Neural cell (in vitro differentiated cells): ENCODE results near the gene MYOZ2. TPM values are rescaled to one million over a fixed set of nuclear protein-coding genes. Genes with fewer than 3 reads are reported as not detected.

Experiments
- H2AFZ ChIP-seq: fragments of 200-600, 300-800 bp; sonication (generic), shearing (Covaris generic); 2 replicates; pipeline ENCODE4 v1.6.0; 2014; ENCODE audit warnings: low read depth, mild to moderate bottlenecking, antibody characterized with exemption, low read length, moderate library complexity
- H3F3A ChIP-seq: fragments of 200-600 bp; shearing (Covaris generic); 2 replicates; pipeline ENCODE4 v1.6.1; 2016; ENCODE audit warnings: mild to moderate bottlenecking, moderate library complexity, mixed read lengths, antibody characterized with exemption, low read length; ENCODE audit not compliant: insufficient read depth, poor library complexity, severe bottlenecking
- H3K27ac ChIP-seq: fragments of 200-600, 300-800 bp; sonication (generic), shearing (Covaris generic); 2 replicates; pipeline ENCODE4 v1.5.1; 2014; ENCODE audit warnings: mild to moderate bottlenecking, low read length, moderate library complexity
- H3K27me3 ChIP-seq: fragments of 300-800, 200-600 bp; sonication (generic), shearing (Covaris generic); 2 replicates; pipeline ENCODE4 v1.6.0; 2014; ENCODE audit warnings: mild to moderate bottlenecking, low read depth, low read length, moderate library complexity; ENCODE audit not compliant: insufficient read depth
- H3K36me3 ChIP-seq: fragments of 300-800, 200-600 bp; sonication (generic), shearing (Covaris generic); 2 replicates; pipeline ENCODE4 v1.5.1; 2014; ENCODE audit warnings: mild to moderate bottlenecking, antibody characterized with exemption, low read length, moderate library complexity; ENCODE audit not compliant: insufficient read depth
- H3K4me2 ChIP-seq: fragments of 300-800, 200-600 bp; sonication (generic), shearing (Covaris generic); 2 replicates; pipeline ENCODE4 v1.6.0; 2014; ENCODE audit warnings: mild to moderate bottlenecking, low read length
- H3K4me3 ChIP-seq: fragments of 300-800, 200-600 bp; sonication (generic), shearing (Covaris generic); 2 replicates; pipeline ENCODE4 v1.5.1; 2014; ENCODE audit warnings: mild to moderate bottlenecking, low read length, moderate library complexity
- H3K79me2 ChIP-seq: fragments of 200-600 bp; shearing (Covaris generic); replicated peaks from 2 replicates; pipeline ENCODE4 v1.6.0; 2014; ENCODE audit warnings: mild to moderate bottlenecking, low read length, moderate library complexity; ENCODE audit not compliant: insufficient read depth
- H3K9ac ChIP-seq: fragments of 300-800, 200-600 bp; sonication (generic), shearing (Covaris generic); 2 replicates; pipeline ENCODE4 v1.6.1; 2016; ENCODE audit warnings: mild to moderate bottlenecking, low read length, mixed read lengths
- H3K9me2 ChIP-seq: fragments of 200-600 bp; shearing (Covaris generic); 2 replicates; pipeline ENCODE4 v1.6.1; 2016; ENCODE audit warnings: mild to moderate bottlenecking, low read length, mixed read lengths; ENCODE audit not compliant: insufficient read depth
- H3K9me3 ChIP-seq: fragments of 200-600, 300-800 bp; sonication (generic), shearing (Covaris generic); 2 replicates; pipeline ENCODE4 v1.6.1; 2016; ENCODE audit warnings: mild to moderate bottlenecking, mixed run types, low read length, moderate library complexity, mixed read lengths
- H4K20me1 ChIP-seq: fragments of 200-600 bp; shearing (Covaris generic); 2 replicates; pipeline ENCODE4 v1.6.1; 2016; ENCODE audit warnings: mild to moderate bottlenecking, mixed run types; ENCODE audit not compliant: insufficient read depth
- EP300 ChIP-seq: fragments of 450-650 bp; conservative IDR thresholded peaks from 2 replicates; pipeline ENCODE4 v1.6.1; 2014; ENCODE audit warnings: antibody characterized with exemption, mild to moderate bottlenecking, moderate library complexity; ENCODE audit not compliant: poor library complexity, severe bottlenecking
- EZH2 ChIP-seq: fragments of 200-600, 300-800 bp; shearing (Covaris generic), sonication (generic); IDR thresholded peaks from 2 replicates; pipeline ENCODE4 v1.6.1; 2014; ENCODE audit warnings: antibody characterized with exemption, low read length, borderline replicate concordance, mild to moderate bottlenecking; ENCODE audit not compliant: insufficient read depth, poor library complexity, severe bottlenecking
- MXI1 ChIP-seq: fragments of 450-650 bp; conservative IDR thresholded peaks from 2 replicates; pipeline ENCODE4 v1.6.1; 2014; ENCODE audit warnings: antibody characterized with exemption, mild to moderate bottlenecking; ENCODE audit not compliant: poor library complexity, severe bottlenecking
- POLR2AphosphoS5 ChIP-seq: IDR thresholded peaks from 2 replicates; pipeline ENCODE4 v1.6.1; 2012
- RAD21 ChIP-seq: fragments of 450-650 bp; conservative IDR thresholded peaks from 2 replicates; pipeline ENCODE4 v1.6.1; 2014; ENCODE audit warnings: antibody characterized with exemption, mild to moderate bottlenecking, moderate library complexity
- SMC3 ChIP-seq: fragments of 450-650 bp; conservative IDR thresholded peaks from 2 replicates; pipeline ENCODE4 v1.6.1; 2014; ENCODE audit warnings: antibody characterized with exemption, mild to moderate bottlenecking, moderate library complexity; ENCODE audit not compliant: poor library complexity
- TAF1 ChIP-seq: IDR thresholded peaks from 2 replicates; pipeline ENCODE4 v1.6.1; 2012; ENCODE audit warnings: low read depth
- polyA minus RNA-seq: library from RNA; depleted of rRNA, polyadenylated mRNA; stranded (reverse); fragments of >200 nt; gene quantifications from 2 replicates; pipeline ENCODE4 v1.2.3, GENCODE V29; 2014
- polyA plus RNA-seq: library from polyadenylated mRNA; depleted of rRNA; stranded (reverse); fragments of >200 nt; gene quantifications from 2 replicates; pipeline ENCODE4 v1.2.3, GENCODE V29; 2014
- TF ChIP-seq, protein P1 (sequence below): IDR thresholded peaks from 2 replicates; pipeline ENCODE4 v1.6.1; 2012; ENCODE audit warnings: borderline replicate concordance
- TF ChIP-seq, protein P2 (sequence below): fragments of 450-650 bp; IDR thresholded peaks from 2 replicates; pipeline ENCODE4 v1.5.1; 2014; ENCODE audit warnings: antibody characterized with exemption, mild to moderate bottlenecking, moderate library complexity; ENCODE audit not compliant: poor library complexity, severe bottlenecking

The MYOZ2 gene
- polyA plus RNA-seq (not detected in 2 replicates), polyA minus RNA-seq (not detected in 2 replicates)

- no peaks in the 10 kb centered on the region for H3K36me3 ChIP-seq
- H2AFZ ChIP-seq: no peak within 1 kb of the TSS
- no peaks in the 10 kb centered on the region for H3K27me3 ChIP-seq
- no peak within 1 kb of the TSS for H3K27ac ChIP-seq
- no peaks in the 10 kb centered on the region for H3F3A ChIP-seq
- no peak within 1 kb of the TSS for H3K9ac ChIP-seq
- TF ChIP-seq, protein P1, sequence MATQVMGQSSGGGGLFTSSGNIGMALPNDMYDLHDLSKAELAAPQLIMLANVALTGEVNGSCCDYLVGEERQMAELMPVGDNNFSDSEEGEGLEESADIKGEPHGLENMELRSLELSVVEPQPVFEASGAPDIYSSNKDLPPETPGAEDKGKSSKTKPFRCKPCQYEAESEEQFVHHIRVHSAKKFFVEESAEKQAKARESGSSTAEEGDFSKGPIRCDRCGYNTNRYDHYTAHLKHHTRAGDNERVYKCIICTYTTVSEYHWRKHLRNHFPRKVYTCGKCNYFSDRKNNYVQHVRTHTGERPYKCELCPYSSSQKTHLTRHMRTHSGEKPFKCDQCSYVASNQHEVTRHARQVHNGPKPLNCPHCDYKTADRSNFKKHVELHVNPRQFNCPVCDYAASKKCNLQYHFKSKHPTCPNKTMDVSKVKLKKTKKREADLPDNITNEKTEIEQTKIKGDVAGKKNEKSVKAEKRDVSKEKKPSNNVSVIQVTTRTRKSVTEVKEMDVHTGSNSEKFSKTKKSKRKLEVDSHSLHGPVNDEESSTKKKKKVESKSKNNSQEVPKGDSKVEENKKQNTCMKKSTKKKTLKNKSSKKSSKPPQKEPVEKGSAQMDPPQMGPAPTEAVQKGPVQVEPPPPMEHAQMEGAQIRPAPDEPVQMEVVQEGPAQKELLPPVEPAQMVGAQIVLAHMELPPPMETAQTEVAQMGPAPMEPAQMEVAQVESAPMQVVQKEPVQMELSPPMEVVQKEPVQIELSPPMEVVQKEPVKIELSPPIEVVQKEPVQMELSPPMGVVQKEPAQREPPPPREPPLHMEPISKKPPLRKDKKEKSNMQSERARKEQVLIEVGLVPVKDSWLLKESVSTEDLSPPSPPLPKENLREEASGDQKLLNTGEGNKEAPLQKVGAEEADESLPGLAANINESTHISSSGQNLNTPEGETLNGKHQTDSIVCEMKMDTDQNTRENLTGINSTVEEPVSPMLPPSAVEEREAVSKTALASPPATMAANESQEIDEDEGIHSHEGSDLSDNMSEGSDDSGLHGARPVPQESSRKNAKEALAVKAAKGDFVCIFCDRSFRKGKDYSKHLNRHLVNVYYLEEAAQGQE: no peak
- TF ChIP-seq SMC3 (no peak), POLR2AphosphoS5 (no peak), RAD21 (no peak), EP300 (no peak), MXI1 (no peak), TAF1 (no peak), EZH2 (no peak)
- TF ChIP-seq, protein P2, sequence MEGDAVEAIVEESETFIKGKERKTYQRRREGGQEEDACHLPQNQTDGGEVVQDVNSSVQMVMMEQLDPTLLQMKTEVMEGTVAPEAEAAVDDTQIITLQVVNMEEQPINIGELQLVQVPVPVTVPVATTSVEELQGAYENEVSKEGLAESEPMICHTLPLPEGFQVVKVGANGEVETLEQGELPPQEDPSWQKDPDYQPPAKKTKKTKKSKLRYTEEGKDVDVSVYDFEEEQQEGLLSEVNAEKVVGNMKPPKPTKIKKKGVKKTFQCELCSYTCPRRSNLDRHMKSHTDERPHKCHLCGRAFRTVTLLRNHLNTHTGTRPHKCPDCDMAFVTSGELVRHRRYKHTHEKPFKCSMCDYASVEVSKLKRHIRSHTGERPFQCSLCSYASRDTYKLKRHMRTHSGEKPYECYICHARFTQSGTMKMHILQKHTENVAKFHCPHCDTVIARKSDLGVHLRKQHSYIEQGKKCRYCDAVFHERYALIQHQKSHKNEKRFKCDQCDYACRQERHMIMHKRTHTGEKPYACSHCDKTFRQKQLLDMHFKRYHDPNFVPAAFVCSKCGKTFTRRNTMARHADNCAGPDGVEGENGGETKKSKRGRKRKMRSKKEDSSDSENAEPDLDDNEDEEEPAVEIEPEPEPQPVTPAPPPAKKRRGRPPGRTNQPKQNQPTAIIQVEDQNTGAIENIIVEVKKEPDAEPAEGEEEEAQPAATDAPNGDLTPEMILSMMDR: no peak
- H4K20me1 ChIP-seq: no peaks in the 10 kb centered on the region
- H3K4me3 ChIP-seq: peak within 1 kb of the TSS; percentile 18
- no peaks in the 10 kb centered on the region for H3K9me2 ChIP-seq
- no peaks in the 10 kb centered on the region for H3K9me3 ChIP-seq
- no peak within 1 kb of the TSS for H3K4me2 ChIP-seq
- H3K79me2 ChIP-seq: no peaks in the 10 kb centered on the region
Measured at GRCh38 chr4:119135721-119136121, at the start of gene MYOZ2. Gene MYOZ2 (plus strand): TSS chr4:119135832. CDS start chr4:119136526, 694 bp downstream.

GRCh38 chr4:119087121-119087520 lies 48.5 kb upstream of the MYOZ2 start:
- Histone ChIP-seq H3K4me2 (no peak overlapping the region), H3K9ac (no peak overlapping the region), H4K20me1 (no peaks in the 10 kb centered on the region), H3K4me3 (no peak overlapping the region), H2AFZ (no peak overlapping the region), H3K27me3 (no peaks in the 10 kb centered on the region), H3F3A (no peaks in the 10 kb centered on the region), H3K36me3 (no peaks in the 10 kb centered on the region), H3K9me3 (no peaks in the 10 kb centered on the region), H3K9me2 (no peaks in the 10 kb centered on the region), H3K27ac (no peak overlapping the region), H3K79me2 (no peaks in the 10 kb centered on the region)
- TF ChIP-seq SMC3: no peak
- no peak for TF ChIP-seq TAF1
- TF ChIP-seq EZH2: no peak
- no peak for TF ChIP-seq EP300
- TF ChIP-seq RAD21: no peak
- no peak for TF ChIP-seq MXI1
